ENCODE results near the gene SLC26A11.
"Not testable (repeated sequence)": the region's sequence is repeated elsewhere in the genome, so short reads cannot be mapped to it uniquely, and the experiment has no call there.

Gene SLC26A11

GRCh38 chr17:80196652-80197051 lies 23.6 kb upstream of the SLC26A11 start:
- no peak for DNase-seq

- DNase-seq, result no peak
These were observed 22.0 kb upstream of the SLC26A11 start for GRCh38 chr17:80198144-80198661.

- not testable (repeated sequence) for DNase-seq
These were observed 20.9 kb upstream of the SLC26A11 start for GRCh38 chr17:80199295-80199694.

- no peak for DNase-seq
These were observed 18.8 kb upstream of the SLC26A11 start for GRCh38 chr17:80201446-80201845.

- DNase-seq, result no peak
These were observed 18.0 kb upstream of the SLC26A11 start for GRCh38 chr17:80202197-80202596.

- no peak for DNase-seq
These were observed 16.7 kb upstream of the SLC26A11 start for GRCh38 chr17:80203471-80203963.

- no peak for DNase-seq
These were observed 15.4 kb upstream of the SLC26A11 start for GRCh38 chr17:80204626-80205468.

GRCh38 chr17:80205811-80206210 lies 14.4 kb upstream of the SLC26A11 start:
- no peak for DNase-seq

- DNase-seq, result no peak
These were observed 12.2 kb upstream of the SLC26A11 start for GRCh38 chr17:80208050-80208449.

GRCh38 chr17:80209765-80210164 lies 10.5 kb upstream of the SLC26A11 start:
- DNase-seq, result no peak

- no peak for DNase-seq
These were observed 9.7 kb upstream of the SLC26A11 start for GRCh38 chr17:80210348-80211108.

- DNase-seq, result no peak
These were observed 8.1 kb upstream of the SLC26A11 start for GRCh38 chr17:80212109-80212508.

- no peak for DNase-seq
These were observed 7.7 kb upstream of the SLC26A11 start for GRCh38 chr17:80212511-80212910.

GRCh38 chr17:80212962-80213642 lies 7.1 kb upstream of the SLC26A11 start:
- DNase-seq, result peak; percentile 59

- DNase-seq, result no peak
These were observed 6.6 kb upstream of the SLC26A11 start for GRCh38 chr17:80213643-80213975.

- DNase-seq, result no peak
These were observed 6.0 kb upstream of the SLC26A11 start for GRCh38 chr17:80214012-80214877.

GRCh38 chr17:80214878-80215210 lies 5.4 kb upstream of the SLC26A11 start:
- DNase-seq, result no peak

GRCh38 chr17:80216473-80217456 lies 3.5 kb upstream of the SLC26A11 start:
- DNase-seq, result no peak

GRCh38 chr17:80217703-80218362 lies 2.4 kb upstream of the SLC26A11 start:
- no peak for DNase-seq

- DNase-seq, result no peak
These were observed 1.8 kb upstream of the SLC26A11 start for GRCh38 chr17:80218391-80218790.
